Karpas-422 (cell line): ENCODE results near the gene PCDH9. TPM values are rescaled to one million over a fixed set of nuclear protein-coding genes. Genes with fewer than 3 reads are reported as not detected.

Experiments
- DNase-seq: peaks from one replicate; pipeline ENCODE4 v3.0.0-alpha.2; 2015
- H2AFZ ChIP-seq: fragments of 200-600 bp; sonication (generic); 2 replicates; pipeline ENCODE4 v1.6.1; 2014; ENCODE audit warnings: antibody characterized with exemption, low read length, mixed read lengths
- H3K27ac ChIP-seq: fragments of 200-600 bp; sonication (generic); 2 replicates; pipeline ENCODE4 v1.5.1; 2014; ENCODE audit warnings: mild to moderate bottlenecking, low read length, moderate library complexity
- H3K27me3 ChIP-seq: fragments of 200-600 bp; sonication (generic); 2 replicates; pipeline ENCODE4 v1.6.1; 2014; ENCODE audit warnings: low read length, mixed read lengths
- H3K36me3 ChIP-seq: fragments of 200-600 bp; sonication (generic); 2 replicates; pipeline ENCODE4 v1.6.1; 2014; ENCODE audit warnings: low read length, mixed read lengths; ENCODE audit not compliant: insufficient read depth
- H3K4me1 ChIP-seq: fragments of 200-600 bp; sonication (generic); 2 replicates; pipeline ENCODE4 v1.6.1; 2014; ENCODE audit warnings: mild to moderate bottlenecking, low read length, mixed read lengths
- H3K4me2 ChIP-seq: fragments of 200-600 bp; sonication (generic); 2 replicates; pipeline ENCODE4 v1.6.1; 2014; ENCODE audit warnings: low read length, low read depth, mild to moderate bottlenecking; ENCODE audit not compliant: poor library complexity, severe bottlenecking
- H3K4me3 ChIP-seq: fragments of 200-600 bp; sonication (generic); 2 replicates; pipeline ENCODE4 v1.5.1; 2014; ENCODE audit warnings: mild to moderate bottlenecking, antibody characterized with exemption, low read length, mixed read lengths
- H3K79me2 ChIP-seq: fragments of 200-600 bp; sonication (generic); 2 replicates; pipeline ENCODE4 v1.6.1; 2014; ENCODE audit warnings: mild to moderate bottlenecking, low read length, mixed read lengths
- H3K9ac ChIP-seq: fragments of 200-600 bp; sonication (generic); 2 replicates; pipeline ENCODE4 v1.6.0; 2014; ENCODE audit warnings: low read length
- H3K9me2 ChIP-seq: fragments of 200-600 bp; sonication (generic), shearing (Covaris generic); replicated peaks from 2 replicates; pipeline ENCODE4 v1.6.0; 2014; ENCODE audit warnings: mild to moderate bottlenecking, low read length, moderate library complexity; ENCODE audit not compliant: insufficient read depth
- H3K9me3 ChIP-seq: fragments of 300-700, 200-600 bp; sonication (generic); 2 replicates; pipeline ENCODE4 v1.6.1; 2014; ENCODE audit warnings: low read length, mixed read lengths
- H4K20me1 ChIP-seq: fragments of 200-600 bp; sonication (generic); 2 replicates; pipeline ENCODE4 v1.6.1; 2014; ENCODE audit warnings: mild to moderate bottlenecking, antibody characterized with exemption, low read length, low read depth; ENCODE audit not compliant: insufficient read depth
- total RNA-seq: library from RNA; depleted of rRNA; stranded (reverse); fragments of >200 nt; shearing (Covaris generic); gene quantifications from 2 replicates; pipeline ENCODE4 v1.2.3, GENCODE V29; 2014; ENCODE audit warnings: low replicate concordance

PCDH9 gene
- total RNA-seq, 1 experiment from 2014 or later: 5.8 TPM

DNA sequence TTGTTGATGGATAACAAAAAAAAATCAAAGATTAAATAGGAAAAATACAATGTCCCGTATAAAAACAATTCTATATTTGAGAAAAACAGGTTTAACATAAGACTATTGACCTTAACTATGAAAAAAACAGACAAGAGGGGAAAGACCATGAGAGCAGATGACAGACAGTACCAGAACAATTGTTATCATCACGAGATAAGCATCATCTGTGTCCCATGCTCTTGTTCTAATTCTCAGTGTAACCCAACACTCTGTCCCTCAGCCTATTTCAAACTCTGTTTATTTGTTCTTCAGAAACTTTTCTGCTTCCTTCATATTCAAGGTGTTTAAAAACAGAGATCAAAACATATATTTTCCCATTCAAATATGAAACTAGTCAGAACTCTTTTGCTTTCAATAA is 216.4 kb downstream of the PCDH9 start:
- H3K27ac ChIP-seq: no peak overlapping the region
- H3K9me2 ChIP-seq: no peaks in the 10 kb centered on the region
- no peaks in the 10 kb centered on the region for H4K20me1 ChIP-seq
- no peaks in the 10 kb centered on the region for H3K79me2 ChIP-seq
- no peaks in the 10 kb centered on the region for H3K27me3 ChIP-seq
- no peaks in the 10 kb centered on the region for H3K4me1 ChIP-seq
- no peaks in the 10 kb centered on the region for H3K36me3 ChIP-seq
- H3K4me3 ChIP-seq: no peak overlapping the region
- H3K9me3 ChIP-seq: no peaks in the 10 kb centered on the region
- H2AFZ ChIP-seq: no peak overlapping the region
- no peak overlapping the region for H3K4me2 ChIP-seq
- no peak overlapping the region for H3K9ac ChIP-seq
- no peak for DNase-seq

DNA sequence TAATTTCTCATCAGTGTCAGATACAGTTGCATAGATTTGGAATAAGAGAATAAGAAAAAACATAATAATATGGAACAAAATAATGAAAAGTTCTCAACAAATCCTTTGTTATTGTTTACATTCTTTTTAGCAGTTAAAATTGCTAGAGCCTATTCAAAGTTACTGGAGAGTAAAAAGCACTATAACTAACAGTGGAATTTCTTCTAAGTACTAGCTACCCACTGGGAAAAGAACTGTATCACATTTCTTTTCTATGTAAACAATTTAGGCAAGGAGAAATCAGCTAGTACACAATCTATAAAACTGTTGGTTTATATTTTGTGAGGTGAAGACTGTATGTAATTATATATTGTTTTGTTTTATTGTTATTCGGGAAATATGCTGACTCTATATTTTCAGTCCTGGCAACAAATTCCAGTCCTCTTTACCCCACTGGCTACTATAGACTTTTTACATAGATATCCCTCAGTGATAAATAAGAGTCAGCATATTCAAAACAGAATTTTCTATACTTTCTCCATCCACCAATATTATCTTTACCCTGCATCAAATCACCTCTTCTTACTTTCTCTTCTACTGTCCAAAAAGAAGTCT is 222.0 kb downstream of the PCDH9 start:
- H3K36me3 ChIP-seq: no peaks in the 10 kb centered on the region
- no peaks in the 10 kb centered on the region for H4K20me1 ChIP-seq
- no peak for DNase-seq
- no peaks in the 10 kb centered on the region for H3K9me2 ChIP-seq
- H3K9me3 ChIP-seq: no peaks in the 10 kb centered on the region
- no peak overlapping the region for H3K4me2 ChIP-seq
- H2AFZ ChIP-seq: no peak overlapping the region
- H3K27ac ChIP-seq: no peak overlapping the region
- no peaks in the 10 kb centered on the region for H3K79me2 ChIP-seq
- no peaks in the 10 kb centered on the region for H3K4me1 ChIP-seq
- H3K4me3 ChIP-seq: no peak overlapping the region
- H3K27me3 ChIP-seq: no peaks in the 10 kb centered on the region
- no peak overlapping the region for H3K9ac ChIP-seq

- no peaks in the 10 kb centered on the region for H3K36me3 ChIP-seq
- H4K20me1 ChIP-seq: no peaks in the 10 kb centered on the region
- no peak overlapping the region for H3K4me2 ChIP-seq
- H3K9me2 ChIP-seq: no peaks in the 10 kb centered on the region
- no peak overlapping the region for H3K9ac ChIP-seq
- H3K4me1 ChIP-seq: no peaks in the 10 kb centered on the region
- no peak overlapping the region for H3K27ac ChIP-seq
- H3K27me3 ChIP-seq: no peaks in the 10 kb centered on the region
- no peak overlapping the region for H3K4me3 ChIP-seq
- no peak overlapping the region for H2AFZ ChIP-seq
- H3K79me2 ChIP-seq: no peaks in the 10 kb centered on the region
- no peaks in the 10 kb centered on the region for H3K9me3 ChIP-seq
- DNase-seq: no peak
Measured at GRCh38 chr13:67004511-67004910, 225.6 kb downstream of the PCDH9 start.

- H2AFZ ChIP-seq: no peak overlapping the region
- H3K4me3 ChIP-seq: no peak overlapping the region
- no peaks in the 10 kb centered on the region for H3K79me2 ChIP-seq
- no peak overlapping the region for H3K9ac ChIP-seq
- H3K36me3 ChIP-seq: no peaks in the 10 kb centered on the region
- no peak overlapping the region for H3K27ac ChIP-seq
- no peak for DNase-seq
- H4K20me1 ChIP-seq: no peaks in the 10 kb centered on the region
- H3K9me3 ChIP-seq: no peaks in the 10 kb centered on the region
- no peak overlapping the region for H3K4me2 ChIP-seq
- no peaks in the 10 kb centered on the region for H3K27me3 ChIP-seq
- H3K4me1 ChIP-seq: no peaks in the 10 kb centered on the region
- no peaks in the 10 kb centered on the region for H3K9me2 ChIP-seq
Measured at GRCh38 chr13:67003743-67004142, 226.4 kb downstream of the PCDH9 start.

DNA sequence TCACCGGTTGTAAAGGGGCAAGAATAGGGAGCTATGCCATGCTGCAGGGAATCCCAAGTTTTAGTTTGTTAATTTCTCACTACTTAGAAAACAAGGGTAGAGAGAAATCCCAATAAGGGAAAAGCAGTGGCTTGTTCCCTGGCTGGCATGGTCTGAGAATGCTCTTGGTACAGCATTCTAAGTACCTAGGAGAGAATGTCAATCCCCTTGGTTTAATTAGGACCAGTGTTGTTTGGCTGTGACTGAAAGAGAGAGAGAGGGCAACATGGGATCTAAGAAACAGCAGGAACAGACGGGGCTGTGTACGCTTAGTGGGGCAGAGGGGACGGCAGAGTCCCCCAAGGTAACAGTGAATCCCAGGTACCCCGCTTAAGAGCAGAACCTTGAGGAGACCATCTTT is 228.8 kb downstream of the PCDH9 start:
- H3K4me3 ChIP-seq: no peak overlapping the region
- DNase-seq: no peak
- H3K4me1 ChIP-seq: no peaks in the 10 kb centered on the region
- no peaks in the 10 kb centered on the region for H3K9me3 ChIP-seq
- H4K20me1 ChIP-seq: no peaks in the 10 kb centered on the region
- H3K9ac ChIP-seq: no peak overlapping the region
- H3K4me2 ChIP-seq: no peak overlapping the region
- no peaks in the 10 kb centered on the region for H3K79me2 ChIP-seq
- H3K27ac ChIP-seq: no peak overlapping the region
- H3K36me3 ChIP-seq: no peaks in the 10 kb centered on the region
- no peaks in the 10 kb centered on the region for H3K9me2 ChIP-seq
- H3K27me3 ChIP-seq: no peaks in the 10 kb centered on the region
- H2AFZ ChIP-seq: peak overlapping the region; percentile 17; the same call in 1 of the 2 replicates

GRCh38 chr13:66996503-66996902 is 233.6 kb downstream of the PCDH9 start:
- Histone ChIP-seq H2AFZ (0 out of 2 replicates have a peak overlapping the region, but pooled peaks have one; percentile 43), H3K9me3 (no peaks in the 10 kb centered on the region), H3K36me3 (no peaks in the 10 kb centered on the region), H3K9me2 (no peaks in the 10 kb centered on the region), H3K4me1 (peaks cover 19% of the 10 kb centered on the region), H4K20me1 (no peaks in the 10 kb centered on the region), H3K4me2 (no peak overlapping the region), H3K27ac (no peak overlapping the region), H3K79me2 (no peaks in the 10 kb centered on the region), H3K4me3 (no peak overlapping the region), H3K9ac (no peak overlapping the region), H3K27me3 (no peaks in the 10 kb centered on the region)
- no peak for DNase-seq

- no peaks in the 10 kb centered on the region for H3K27me3 ChIP-seq
- no peaks in the 10 kb centered on the region for H4K20me1 ChIP-seq
- DNase-seq: no peak
- H3K79me2 ChIP-seq: no peaks in the 10 kb centered on the region
- no peaks in the 10 kb centered on the region for H3K9me2 ChIP-seq
- peak overlapping the region; percentile 57 for H3K4me2 ChIP-seq
- H3K36me3 ChIP-seq: no peaks in the 10 kb centered on the region
- peak overlapping the region; percentile 77 for H2AFZ ChIP-seq
- no peak overlapping the region for H3K4me3 ChIP-seq
- H3K27ac ChIP-seq: peak overlapping the region; percentile 51
- peak overlapping the region; percentile 31; the same call in 1 of the 2 replicates for H3K9ac ChIP-seq
- no peaks in the 10 kb centered on the region for H3K9me3 ChIP-seq
- peaks cover 19% of the 10 kb centered on the region for H3K4me1 ChIP-seq
Measured at GRCh38 chr13:66995203-66995611, 234.9 kb downstream of the PCDH9 start.

DNA sequence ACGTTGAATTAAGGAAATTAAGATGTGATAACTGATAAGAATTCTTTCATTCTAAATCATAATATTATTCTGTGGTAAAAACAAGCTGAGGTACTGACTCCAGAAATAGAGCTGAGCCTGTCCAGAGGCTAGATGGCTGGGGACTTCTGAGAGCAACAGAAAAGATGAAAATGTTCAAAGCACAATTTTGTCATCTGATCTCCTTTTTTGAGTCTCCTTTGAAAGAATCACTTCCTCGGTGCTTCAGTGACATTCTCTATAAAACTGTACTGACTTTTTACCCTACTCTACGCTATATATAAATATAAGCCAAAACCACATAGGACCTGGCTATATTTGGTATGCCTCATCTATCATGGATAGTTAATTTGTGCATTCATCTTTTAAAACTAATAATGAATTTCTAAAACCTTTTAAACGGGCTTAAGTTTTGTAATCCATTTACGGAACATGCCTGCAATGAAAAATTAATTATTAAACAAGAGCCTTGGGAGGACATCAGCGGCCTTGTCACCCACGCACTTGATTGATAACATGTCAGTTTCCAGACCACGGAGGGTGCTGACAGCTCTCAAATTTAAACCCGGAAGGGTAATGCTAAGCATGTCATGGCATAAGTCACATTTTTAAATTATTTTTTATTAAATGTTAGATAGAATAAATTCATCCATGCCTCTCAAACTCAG is 235.5 kb downstream of the PCDH9 start:
- Histone ChIP-seq H3K27ac (peak overlapping the region; percentile 51), H2AFZ (peak overlapping the region; percentile 77), H3K9me3 (no peaks in the 10 kb centered on the region), H3K27me3 (no peaks in the 10 kb centered on the region), H4K20me1 (no peaks in the 10 kb centered on the region), H3K4me1 (peaks cover 19% of the 10 kb centered on the region), H3K9ac (peak overlapping the region; percentile 31), H3K9me2 (no peaks in the 10 kb centered on the region), H3K36me3 (no peaks in the 10 kb centered on the region), H3K79me2 (no peaks in the 10 kb centered on the region), H3K4me2 (peak overlapping the region; percentile 57), H3K4me3 (peak overlapping the region; percentile 55; the same call in 1 of the 2 replicates)
- DNase-seq: peak; percentile 53
